T1000 (cell line): ENCODE measurements around the gene RTL9.

Source experiments
- DNase-seq: peaks from one replicate; lab custom pipeline; 2025; ENCODE audit warnings: mixed read lengths; lab: John Stamatoyannopoulos, UW

Gene RTL9

GRCh38 chrX:110341189-110342035 is 17.2 kb upstream of the RTL9 start:
- DNase-seq = no peak

DNA sequence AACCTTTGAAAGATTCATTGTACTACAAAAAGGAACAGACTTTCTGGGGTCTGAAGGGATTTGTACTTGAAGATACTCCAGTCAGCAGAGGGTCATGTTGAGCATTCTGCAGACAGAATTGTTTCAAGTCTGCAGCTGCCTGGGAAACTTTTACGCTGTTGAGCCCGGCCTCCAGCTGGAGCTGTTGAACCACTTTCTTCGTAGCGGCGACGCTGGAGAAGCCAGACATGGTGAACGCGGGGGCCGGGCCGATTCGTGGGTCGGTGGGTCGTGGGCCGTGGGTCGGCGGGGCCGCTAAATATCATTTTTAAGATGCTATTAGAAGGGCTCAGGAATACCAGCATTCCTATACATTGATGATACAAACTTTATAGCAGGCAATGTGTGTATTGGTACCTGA is 12.0 kb upstream of the RTL9 start:
- no peak for DNase-seq

DNA sequence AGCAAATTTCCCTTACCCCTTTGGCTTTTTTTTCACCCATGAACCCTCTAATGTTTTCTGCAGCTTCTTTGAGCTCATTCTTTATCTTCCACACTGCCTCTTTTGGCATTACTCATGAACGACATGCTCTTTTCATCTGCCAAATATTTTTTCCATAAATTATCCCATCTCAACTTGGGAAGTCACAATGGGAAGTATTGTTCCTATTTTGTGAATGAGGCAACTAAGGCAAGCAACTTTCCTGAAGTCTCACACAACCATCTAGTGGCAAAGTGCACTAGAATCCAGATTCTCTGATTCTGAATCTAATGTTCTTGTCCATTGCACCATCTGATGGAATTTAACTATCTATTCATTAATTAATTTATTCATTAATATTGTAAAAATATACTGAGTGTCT is 625 bp downstream of the RTL9 start:
- DNase-seq = no peak

DNA sequence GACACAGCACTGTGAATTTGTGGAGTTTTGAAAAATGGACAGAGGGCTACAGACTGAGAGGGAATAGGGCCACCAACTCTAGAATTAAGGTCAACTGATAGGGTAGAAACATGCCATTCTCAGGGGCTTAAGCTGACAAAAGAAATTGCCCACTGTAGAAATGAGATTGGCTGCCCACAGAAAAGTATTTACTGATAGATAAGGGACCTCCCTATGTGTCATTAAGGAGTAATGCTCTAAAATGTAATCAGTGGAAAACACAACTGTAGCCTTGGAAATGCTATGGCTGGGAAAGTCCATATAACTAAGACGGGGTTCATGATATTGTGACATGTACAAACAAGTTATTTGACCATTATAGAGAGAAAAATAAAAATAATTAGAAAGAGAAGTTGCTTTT is 4.6 kb downstream of the RTL9 start:
- no peak for DNase-seq

- no peak for DNase-seq
Observed at GRCh38 chrX:110373310-110373709, 14.7 kb downstream of the RTL9 start.

- no peak for DNase-seq
Observed at GRCh38 chrX:110374559-110374958, 15.9 kb downstream of the RTL9 start.

- DNase-seq = no peak
Observed at GRCh38 chrX:110381216-110381615, 22.6 kb downstream of the RTL9 start.

DNA sequence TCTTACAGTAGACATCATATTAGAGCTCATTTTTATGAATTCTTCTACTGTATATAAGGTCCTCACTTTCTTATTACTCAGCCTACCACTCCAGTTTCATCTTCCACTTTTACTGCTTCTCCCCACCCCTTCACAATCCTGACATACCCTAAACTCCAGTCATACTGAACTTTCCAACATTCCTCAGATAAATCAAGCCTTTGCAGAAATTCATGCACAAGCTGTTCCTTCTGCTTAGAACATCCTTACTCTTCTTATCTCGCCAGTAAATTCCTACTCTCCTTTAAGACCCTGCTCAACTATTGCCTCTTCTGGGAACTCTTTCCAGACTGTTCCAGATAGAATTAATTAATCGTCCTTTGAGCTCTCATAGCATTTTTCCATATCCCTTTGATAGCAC is 24.8 kb downstream of the RTL9 start:
- no peak for DNase-seq

- DNase-seq = no peak
Observed at GRCh38 chrX:110384490-110384889, 25.8 kb downstream of the RTL9 start.

- DNase-seq = no peak
Observed at GRCh38 chrX:110389570-110389969, 30.9 kb downstream of the RTL9 start.

DNA sequence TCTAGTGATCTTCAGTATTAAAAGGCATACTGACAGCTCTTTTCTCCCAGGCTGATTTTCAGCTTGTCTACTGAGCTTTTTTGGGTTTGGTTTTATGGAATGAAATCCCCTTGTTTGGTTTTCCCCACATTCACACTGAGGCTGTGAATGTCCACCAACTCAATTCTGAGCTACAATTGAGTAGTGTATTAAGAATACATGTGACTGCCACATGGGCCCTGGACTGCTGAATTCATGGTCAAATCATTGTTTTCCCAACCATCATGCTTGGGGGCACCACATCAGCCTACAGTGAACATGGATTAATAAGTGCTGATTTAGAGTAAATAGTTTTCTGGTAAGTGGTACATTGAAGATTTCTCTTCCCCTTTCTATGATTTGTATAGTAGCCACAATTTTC is 32.4 kb downstream of the RTL9 start:
- DNase-seq = no peak

- DNase-seq = no peak
Observed at GRCh38 chrX:110394651-110395050, 36.0 kb downstream of the RTL9 start.

- DNase-seq = no peak
Observed at GRCh38 chrX:110395877-110396276, 37.2 kb downstream of the RTL9 start.

DNA sequence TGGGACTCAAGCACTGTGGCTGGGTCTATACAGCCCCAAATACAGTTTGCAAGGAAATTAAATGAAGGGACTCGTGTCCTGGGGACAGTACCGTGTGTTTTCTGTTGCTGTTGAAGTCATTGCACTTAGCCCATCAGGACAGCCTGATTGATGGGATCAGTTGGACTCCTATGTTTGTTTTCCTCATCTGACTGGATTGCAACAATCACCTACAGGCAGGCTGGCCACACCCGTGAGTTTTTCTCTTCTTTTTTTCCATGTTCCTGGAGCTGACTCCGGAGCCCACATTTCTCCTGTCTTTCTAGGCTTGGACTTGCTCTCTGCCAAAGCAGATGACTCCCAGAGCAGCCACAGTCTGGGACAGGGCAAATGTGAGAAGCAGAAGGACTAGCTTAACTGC is 38.1 kb downstream of the RTL9 start:
- no peak for DNase-seq

DNA sequence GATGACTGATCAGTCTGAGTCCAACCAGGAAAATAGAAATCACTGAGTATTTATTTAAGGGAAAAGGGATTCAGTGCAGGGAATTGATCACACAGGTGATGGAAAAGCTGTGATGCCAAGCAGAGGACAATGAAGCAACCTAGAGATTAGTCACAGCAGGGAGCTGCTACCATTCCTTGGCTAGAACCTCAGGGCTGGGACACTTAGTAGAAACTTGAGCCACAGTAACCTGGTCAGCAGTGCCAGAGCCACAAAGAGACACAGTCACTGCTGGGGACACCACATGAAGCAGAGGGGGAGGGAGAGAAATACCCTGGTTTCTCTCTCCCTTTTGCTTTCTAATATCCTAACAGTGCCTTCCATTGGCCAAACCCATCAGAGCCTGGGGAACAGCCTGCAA is 38.7 kb downstream of the RTL9 start:
- DNase-seq = no peak

- no peak for DNase-seq
Observed at GRCh38 chrX:110397904-110398303, 39.3 kb downstream of the RTL9 start.

- DNase-seq = no peak
Observed at GRCh38 chrX:110399497-110399896, 40.8 kb downstream of the RTL9 start.

DNA sequence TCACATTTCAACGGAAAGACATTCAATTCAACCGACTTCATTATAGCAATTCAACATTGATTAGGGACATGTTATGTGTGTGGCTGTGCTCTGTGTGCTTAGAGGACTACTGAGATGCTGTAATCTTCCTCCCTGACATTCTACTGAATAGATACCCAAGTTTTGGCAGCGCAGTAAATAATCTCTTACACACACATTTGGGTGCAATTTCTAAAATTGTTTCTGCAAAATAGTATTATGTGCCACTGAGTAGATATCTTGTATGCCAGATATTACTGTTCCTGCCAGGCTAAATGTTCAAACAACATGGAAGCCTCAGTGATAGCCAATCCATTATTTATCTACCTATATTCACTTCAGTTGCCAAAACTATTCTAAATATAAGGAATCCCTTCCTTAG is 41.3 kb downstream of the RTL9 start:
- DNase-seq = no peak

GRCh38 chrX:110401135-110401534 is 42.5 kb downstream of the RTL9 start:
- DNase-seq = no peak

GRCh38 chrX:110402091-110402849 is 43.6 kb downstream of the RTL9 start:
- DNase-seq = peak; percentile 6

- DNase-seq = no peak
Observed at GRCh38 chrX:110402850-110403221, 44.2 kb downstream of the RTL9 start.

DNA sequence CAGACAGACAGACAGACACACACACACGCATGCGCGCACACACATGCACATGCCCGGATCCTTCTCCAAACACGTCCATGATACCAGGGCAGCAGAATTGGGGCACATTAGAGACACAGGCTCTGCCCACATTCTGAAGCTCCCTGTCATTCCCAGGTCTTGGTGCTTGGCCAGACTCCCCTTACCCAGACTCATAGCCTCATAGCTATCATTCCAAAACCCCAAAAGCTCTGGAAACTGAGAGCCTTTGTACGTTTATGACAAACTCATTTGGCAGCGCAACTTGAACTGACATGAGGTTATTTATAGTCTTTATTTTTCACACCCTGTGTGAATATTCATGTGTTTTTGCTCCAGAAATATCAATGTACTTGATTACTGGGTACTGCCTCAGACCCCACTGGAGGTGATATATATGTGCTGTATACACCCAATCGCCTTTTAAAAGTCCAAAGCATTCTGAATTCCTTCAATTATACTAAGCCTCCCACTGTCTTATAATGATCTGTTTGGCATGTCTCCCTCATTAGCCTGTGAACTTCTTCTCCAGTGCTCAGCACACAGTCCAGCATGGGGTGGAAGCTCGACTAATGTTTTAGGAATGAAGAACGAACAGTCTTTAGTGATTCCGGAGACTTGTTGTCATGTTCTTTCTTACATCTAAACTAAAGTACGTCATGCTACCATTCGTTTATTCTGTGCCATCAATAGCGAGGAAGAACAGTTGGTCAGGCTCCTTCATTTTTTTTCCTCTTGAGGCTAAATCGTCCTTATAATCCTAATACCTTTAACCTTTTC is 45.0 kb downstream of the RTL9 start:
- no peak for DNase-seq

DNA sequence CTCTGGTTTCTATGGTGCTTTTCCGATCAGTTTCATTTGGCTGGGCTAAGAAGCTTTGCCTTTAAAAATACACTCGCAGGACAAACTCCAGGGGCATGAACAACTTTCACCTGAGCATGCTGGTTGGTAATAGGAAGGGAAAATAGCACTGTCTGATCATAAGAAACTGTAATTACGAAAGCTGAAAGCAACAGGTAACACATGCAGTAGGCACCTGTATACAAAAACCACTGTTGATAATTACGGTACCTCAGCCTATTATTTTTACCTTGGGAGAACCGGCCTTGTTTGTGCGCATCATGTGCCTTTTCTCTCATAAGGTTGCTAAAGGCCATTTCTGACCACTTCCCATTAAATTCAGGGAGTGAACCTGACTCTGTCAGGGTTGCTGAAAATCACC is 45.7 kb downstream of the RTL9 start:
- no peak for DNase-seq
